SK-N-SH treated with all-trans-retinoic acid at 6 μM for 48 hours (cell line): Measurements from ENCODE around the gene PSMD2.
"Not testable (repeated sequence)": the region's sequence is repeated elsewhere in the genome, so short reads cannot be mapped to it uniquely, and the experiment has no call there.

ENCODE experiments used
- ATAC-seq: fragments of 200-7000 bp; cut with Tn5 transposase; 3 replicates; pipeline ENCODE4 v1.9.1; 2020; ENCODE audit warnings: mild to moderate bottlenecking, moderate library complexity
- ARNTL ChIP-seq: fragments of 450-650 bp; formaldehyde crosslinking; IDR thresholded peaks from 2 replicates; pipeline ENCODE4 v1.5.0; 2020; ENCODE audit warnings: low read depth, mild to moderate bottlenecking, moderate library complexity, borderline replicate concordance
- ESRRG ChIP-seq: fragments of 250-450 bp; sonication (Bioruptor Pico); IDR thresholded peaks from 2 replicates; pipeline ENCODE4 v1.6.1; 2021; ENCODE audit warnings: mild to moderate bottlenecking
- GLIS3 ChIP-seq: fragments of 250-450 bp; sonication (Bioruptor Pico); IDR thresholded peaks from 2 replicates; pipeline ENCODE4 v1.5.0; 2020; ENCODE audit warnings: mild to moderate bottlenecking, moderate library complexity
- ISL1 ChIP-seq: fragments of 250-450 bp; sonication (Bioruptor Pico); IDR thresholded peaks from 2 replicates; pipeline ENCODE4 v2.1.2; 2022; ENCODE audit warnings: mild to moderate bottlenecking, moderate library complexity
- PPARA ChIP-seq: fragments of 250-450 bp; sonication (Bioruptor Pico); IDR thresholded peaks from 2 replicates; pipeline ENCODE4 v1.5.0; 2020; ENCODE audit warnings: mild to moderate bottlenecking, borderline replicate concordance
- SNAI2 ChIP-seq: fragments of 250-450 bp; sonication (Bioruptor Pico); IDR thresholded peaks from 2 replicates; pipeline ENCODE4 v1.5.0; 2020; ENCODE audit warnings: mild to moderate bottlenecking, moderate library complexity
- TCF4 ChIP-seq: fragments of 250-450 bp; sonication (Bioruptor Pico); IDR thresholded peaks from 2 replicates; pipeline ENCODE4 v1.8.0; 2021; ENCODE audit warnings: mild to moderate bottlenecking, moderate library complexity, borderline replicate concordance
- TOX ChIP-seq: fragments of 250-450 bp; sonication (Bioruptor Pico); IDR thresholded peaks from 2 replicates; pipeline ENCODE4 v1.8.0; 2021; ENCODE audit warnings: mild to moderate bottlenecking, moderate library complexity, borderline replicate concordance
- ZC3H10 ChIP-seq: fragments of 250-450 bp; sonication (Bioruptor Pico); IDR thresholded peaks from 2 replicates; pipeline ENCODE4 v1.5.1; 2021; ENCODE audit warnings: mild to moderate bottlenecking, moderate library complexity
- ZFP3 ChIP-seq: fragments of 250-450 bp; sonication (Bioruptor Pico); IDR thresholded peaks from 2 replicates; pipeline ENCODE4 v1.5.0; 2020; ENCODE audit warnings: mild to moderate bottlenecking, moderate library complexity
- ZNF565 ChIP-seq: fragments of 450-650 bp; formaldehyde crosslinking; conservative IDR thresholded peaks from 2 replicates; pipeline ENCODE4 v1.5.0; 2020; ENCODE audit warnings: low read depth, mild to moderate bottlenecking, moderate library complexity
- ZNF70 ChIP-seq: fragments of 450-650 bp; formaldehyde crosslinking; IDR thresholded peaks from 2 replicates; pipeline ENCODE4 v1.5.0; 2020; ENCODE audit warnings: mild to moderate bottlenecking, moderate library complexity
- ZNF8 ChIP-seq: fragments of 450-650 bp; formaldehyde crosslinking; IDR thresholded peaks from 2 replicates; pipeline ENCODE4 v1.5.0; 2020; ENCODE audit warnings: mild to moderate bottlenecking, moderate library complexity
- TF ChIP-seq, protein P1 (sequence below): fragments of 250-450 bp; sonication (Bioruptor Pico); IDR thresholded peaks from 2 replicates; pipeline ENCODE4 v1.8.0; 2021; ENCODE audit warnings: low read depth, mild to moderate bottlenecking, moderate library complexity, borderline replicate concordance
- TF ChIP-seq, protein P2 (sequence below): fragments of 250-450 bp; sonication (Bioruptor Pico); IDR thresholded peaks from 2 replicates; pipeline ENCODE4 v1.8.0; 2020; ENCODE audit warnings: mild to moderate bottlenecking, moderate library complexity, borderline replicate concordance
- TF ChIP-seq, protein P3 (sequence below): fragments of 250-450 bp; sonication (Bioruptor Pico); IDR thresholded peaks from 2 replicates; pipeline ENCODE4 v1.5.0; 2020; ENCODE audit warnings: mild to moderate bottlenecking, moderate library complexity
- TF ChIP-seq, protein P4 (sequence below): fragments of 250-450 bp; sonication (Bioruptor Pico); IDR thresholded peaks from 2 replicates; pipeline ENCODE4 v1.5.1; 2020; ENCODE audit warnings: low read depth, mild to moderate bottlenecking, moderate library complexity

PSMD2 gene

DNA sequence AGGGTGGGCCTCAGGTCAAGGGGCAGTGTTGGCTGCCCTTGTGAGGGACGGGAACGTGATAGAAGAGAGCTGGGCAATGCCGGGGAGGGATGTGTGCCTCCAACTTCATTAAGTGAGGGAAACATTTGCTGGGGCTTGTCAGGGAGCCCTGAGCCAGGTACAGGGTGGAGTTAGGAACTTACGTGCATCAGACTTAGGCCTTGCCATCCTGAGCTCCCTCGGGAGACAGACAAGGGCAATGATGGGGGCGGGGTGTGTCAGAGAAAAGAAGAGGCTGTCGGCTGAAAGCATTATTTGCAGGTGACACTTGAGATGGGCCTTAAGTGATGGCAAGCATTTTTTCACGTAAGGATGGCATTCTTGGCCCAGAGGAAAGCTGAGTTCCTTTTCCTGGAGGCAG lies 40.0 kb downstream of the PSMD2 start:
- TF ChIP-seq, protein P1, sequence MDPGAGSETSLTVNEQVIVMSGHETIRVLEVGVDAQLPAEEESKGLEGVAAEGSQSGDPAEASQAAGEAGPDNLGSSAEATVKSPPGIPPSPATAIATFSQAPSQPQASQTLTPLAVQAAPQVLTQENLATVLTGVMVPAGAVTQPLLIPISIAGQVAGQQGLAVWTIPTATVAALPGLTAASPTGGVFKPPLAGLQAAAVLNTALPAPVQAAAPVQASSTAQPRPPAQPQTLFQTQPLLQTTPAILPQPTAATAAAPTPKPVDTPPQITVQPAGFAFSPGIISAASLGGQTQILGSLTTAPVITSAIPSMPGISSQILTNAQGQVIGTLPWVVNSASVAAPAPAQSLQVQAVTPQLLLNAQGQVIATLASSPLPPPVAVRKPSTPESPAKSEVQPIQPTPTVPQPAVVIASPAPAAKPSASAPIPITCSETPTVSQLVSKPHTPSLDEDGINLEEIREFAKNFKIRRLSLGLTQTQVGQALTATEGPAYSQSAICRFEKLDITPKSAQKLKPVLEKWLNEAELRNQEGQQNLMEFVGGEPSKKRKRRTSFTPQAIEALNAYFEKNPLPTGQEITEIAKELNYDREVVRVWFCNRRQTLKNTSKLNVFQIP = no peak
- TF ChIP-seq ESRRG (CRISPR knock-in tag) (no peak), ZNF70 (CRISPR knock-in tag) (no peak), SNAI2 (CRISPR knock-in tag) (no peak), ISL1 (no peak), ZFP3 (CRISPR knock-in tag) (no peak)
- ATAC-seq = no peak

DNA sequence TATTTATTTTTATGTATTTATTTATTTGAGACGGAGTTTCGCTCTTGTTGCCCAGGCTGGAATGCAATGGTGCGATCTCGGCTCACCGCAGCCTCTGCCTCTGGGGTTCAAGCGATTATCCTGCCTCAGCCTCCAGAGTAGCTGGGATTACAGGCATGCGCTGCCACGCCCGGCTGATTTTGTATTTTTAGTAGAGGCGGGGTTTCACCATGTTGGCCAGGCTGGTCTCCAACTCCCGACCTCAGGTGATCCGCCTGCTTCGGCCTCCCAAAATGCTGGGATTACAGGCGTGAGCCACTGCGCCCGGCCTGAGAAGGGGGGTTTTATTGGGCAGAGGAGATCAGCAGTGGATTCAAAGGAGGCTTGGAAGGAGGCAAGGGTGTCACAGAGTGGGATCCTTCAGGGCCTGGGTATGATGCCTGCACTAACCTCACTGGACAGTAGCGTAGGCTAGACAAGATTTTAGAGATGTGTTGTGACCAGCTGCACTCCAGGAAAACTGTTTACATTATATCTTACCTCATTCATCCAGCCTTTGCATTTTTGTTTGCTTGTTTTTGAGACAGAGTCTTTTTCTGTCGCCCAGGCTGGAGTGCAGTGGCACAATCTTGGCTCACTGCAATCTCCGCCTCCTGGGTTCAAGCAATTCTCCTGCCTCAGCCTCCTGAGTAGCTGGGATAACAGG lies 40.6 kb downstream of the PSMD2 start:
- not testable (repeated sequence) for ATAC-seq

DNA sequence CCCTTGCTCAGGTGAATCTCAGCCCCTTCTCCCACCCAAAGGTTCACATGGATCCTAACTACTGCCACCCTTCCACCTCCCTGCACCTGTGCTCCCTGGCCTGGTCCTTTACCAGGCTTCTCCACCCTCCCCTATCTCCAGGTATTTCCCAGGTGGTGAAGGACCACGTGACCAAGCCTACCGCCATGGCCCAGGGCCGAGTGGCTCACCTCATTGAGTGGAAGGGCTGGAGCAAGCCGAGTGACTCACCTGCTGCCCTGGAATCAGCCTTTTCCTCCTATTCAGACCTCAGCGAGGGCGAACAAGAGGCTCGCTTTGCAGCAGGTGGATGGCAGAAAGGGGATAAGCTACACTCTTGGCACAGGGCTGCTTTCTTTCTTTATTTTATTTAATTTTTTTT lies 42.9 kb downstream of the PSMD2 start:
- no peak for TF ChIP-seq ARNTL (CRISPR knock-in tag)
- TF ChIP-seq, protein P2, sequence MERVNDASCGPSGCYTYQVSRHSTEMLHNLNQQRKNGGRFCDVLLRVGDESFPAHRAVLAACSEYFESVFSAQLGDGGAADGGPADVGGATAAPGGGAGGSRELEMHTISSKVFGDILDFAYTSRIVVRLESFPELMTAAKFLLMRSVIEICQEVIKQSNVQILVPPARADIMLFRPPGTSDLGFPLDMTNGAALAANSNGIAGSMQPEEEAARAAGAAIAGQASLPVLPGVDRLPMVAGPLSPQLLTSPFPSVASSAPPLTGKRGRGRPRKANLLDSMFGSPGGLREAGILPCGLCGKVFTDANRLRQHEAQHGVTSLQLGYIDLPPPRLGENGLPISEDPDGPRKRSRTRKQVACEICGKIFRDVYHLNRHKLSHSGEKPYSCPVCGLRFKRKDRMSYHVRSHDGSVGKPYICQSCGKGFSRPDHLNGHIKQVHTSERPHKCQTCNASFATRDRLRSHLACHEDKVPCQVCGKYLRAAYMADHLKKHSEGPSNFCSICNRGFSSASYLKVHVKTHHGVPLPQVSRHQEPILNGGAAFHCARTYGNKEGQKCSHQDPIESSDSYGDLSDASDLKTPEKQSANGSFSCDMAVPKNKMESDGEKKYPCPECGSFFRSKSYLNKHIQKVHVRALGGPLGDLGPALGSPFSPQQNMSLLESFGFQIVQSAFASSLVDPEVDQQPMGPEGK (CRISPR knock-in tag) = no peak
- TF ChIP-seq TOX (CRISPR knock-in tag) = no peak
- no peak for ATAC-seq

DNA sequence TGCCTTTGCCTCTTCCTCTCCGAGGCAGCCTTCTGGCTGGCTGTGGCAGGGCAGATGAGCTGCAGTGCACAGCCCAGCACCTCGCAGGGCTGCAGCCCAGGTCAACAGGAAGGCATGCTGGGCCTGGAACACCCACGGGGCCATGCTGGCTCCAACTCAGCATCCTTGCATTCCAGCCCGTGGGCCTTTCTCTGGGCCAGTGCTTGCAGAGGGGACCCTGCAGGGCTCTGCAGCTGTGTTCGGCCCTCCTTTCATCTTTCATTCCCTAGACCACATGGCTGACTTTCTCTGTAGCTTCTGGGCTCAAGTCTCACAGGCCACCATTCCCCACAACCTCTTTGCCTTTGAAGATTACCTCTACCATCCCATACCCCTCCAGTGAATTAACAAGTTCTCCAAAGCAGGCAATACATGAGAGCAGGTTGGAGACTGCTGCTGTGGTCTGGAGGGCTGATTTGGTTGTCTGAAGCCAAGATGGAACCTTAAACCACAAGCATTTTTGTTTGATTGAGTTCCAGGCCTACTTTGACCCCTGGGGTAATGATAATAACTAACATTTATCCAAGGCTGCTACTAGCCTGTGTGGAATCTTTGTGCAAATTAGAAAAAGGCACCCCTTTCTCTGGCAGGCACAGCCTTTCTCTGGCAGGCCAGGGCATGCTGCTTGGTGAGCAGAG lies 44.3 kb downstream of the PSMD2 start:
- no peak for ATAC-seq
- no peak for TF ChIP-seq PPARA (CRISPR knock-in tag)
- TF ChIP-seq, protein P1 = no peak
- TF ChIP-seq ZNF8 = no peak
- TF ChIP-seq, protein P3, sequence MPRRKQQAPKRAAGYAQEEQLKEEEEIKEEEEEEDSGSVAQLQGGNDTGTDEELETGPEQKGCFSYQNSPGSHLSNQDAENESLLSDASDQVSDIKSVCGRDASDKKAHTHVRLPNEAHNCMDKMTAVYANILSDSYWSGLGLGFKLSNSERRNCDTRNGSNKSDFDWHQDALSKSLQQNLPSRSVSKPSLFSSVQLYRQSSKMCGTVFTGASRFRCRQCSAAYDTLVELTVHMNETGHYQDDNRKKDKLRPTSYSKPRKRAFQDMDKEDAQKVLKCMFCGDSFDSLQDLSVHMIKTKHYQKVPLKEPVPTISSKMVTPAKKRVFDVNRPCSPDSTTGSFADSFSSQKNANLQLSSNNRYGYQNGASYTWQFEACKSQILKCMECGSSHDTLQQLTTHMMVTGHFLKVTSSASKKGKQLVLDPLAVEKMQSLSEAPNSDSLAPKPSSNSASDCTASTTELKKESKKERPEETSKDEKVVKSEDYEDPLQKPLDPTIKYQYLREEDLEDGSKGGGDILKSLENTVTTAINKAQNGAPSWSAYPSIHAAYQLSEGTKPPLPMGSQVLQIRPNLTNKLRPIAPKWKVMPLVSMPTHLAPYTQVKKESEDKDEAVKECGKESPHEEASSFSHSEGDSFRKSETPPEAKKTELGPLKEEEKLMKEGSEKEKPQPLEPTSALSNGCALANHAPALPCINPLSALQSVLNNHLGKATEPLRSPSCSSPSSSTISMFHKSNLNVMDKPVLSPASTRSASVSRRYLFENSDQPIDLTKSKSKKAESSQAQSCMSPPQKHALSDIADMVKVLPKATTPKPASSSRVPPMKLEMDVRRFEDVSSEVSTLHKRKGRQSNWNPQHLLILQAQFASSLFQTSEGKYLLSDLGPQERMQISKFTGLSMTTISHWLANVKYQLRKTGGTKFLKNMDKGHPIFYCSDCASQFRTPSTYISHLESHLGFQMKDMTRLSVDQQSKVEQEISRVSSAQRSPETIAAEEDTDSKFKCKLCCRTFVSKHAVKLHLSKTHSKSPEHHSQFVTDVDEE (CRISPR knock-in tag) = no peak
- TF ChIP-seq GLIS3 (CRISPR knock-in tag) = no peak
- TF ChIP-seq ARNTL (CRISPR knock-in tag) = no peak
- no peak for TF ChIP-seq ZNF70 (CRISPR knock-in tag)
- TF ChIP-seq, protein P4, sequence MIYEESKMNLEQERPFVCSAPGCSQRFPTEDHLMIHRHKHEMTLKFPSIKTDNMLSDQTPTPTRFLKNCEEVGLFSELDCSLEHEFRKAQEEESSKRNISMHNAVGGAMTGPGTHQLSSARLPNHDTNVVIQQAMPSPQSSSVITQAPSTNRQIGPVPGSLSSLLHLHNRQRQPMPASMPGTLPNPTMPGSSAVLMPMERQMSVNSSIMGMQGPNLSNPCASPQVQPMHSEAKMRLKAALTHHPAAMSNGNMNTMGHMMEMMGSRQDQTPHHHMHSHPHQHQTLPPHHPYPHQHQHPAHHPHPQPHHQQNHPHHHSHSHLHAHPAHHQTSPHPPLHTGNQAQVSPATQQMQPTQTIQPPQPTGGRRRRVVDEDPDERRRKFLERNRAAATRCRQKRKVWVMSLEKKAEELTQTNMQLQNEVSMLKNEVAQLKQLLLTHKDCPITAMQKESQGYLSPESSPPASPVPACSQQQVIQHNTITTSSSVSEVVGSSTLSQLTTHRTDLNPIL (CRISPR knock-in tag) = no peak
- no peak for TF ChIP-seq ZC3H10 (CRISPR knock-in tag)
- no peak for TF ChIP-seq SNAI2 (CRISPR knock-in tag)
- TF ChIP-seq TCF4 (CRISPR knock-in tag) = no peak
- no peak for TF ChIP-seq ZNF565 (CRISPR knock-in tag)
